Prostate gland (tissue), 2 donors: Measurements from ENCODE around the gene TOP2B.

Experiments
- POLR2A ChIP-seq: fragments of 450-650 bp; IDR thresholded peaks from one replicate; pipeline ENCODE4 v1.6.1; 2016; ENCODE audit warnings: antibody characterized with exemption, mild to moderate bottlenecking
- POLR2AphosphoS5 ChIP-seq: sonication (generic); formaldehyde crosslinking; IDR thresholded peaks from one replicate; pipeline ENCODE4 v1.6.1; 2017; ENCODE audit warnings: antibody characterized with exemption
- TF ChIP-seq, protein P1 (sequence below), 4 experiments: fragments of 200-600 bp in 2 of 4; fragments of 450-650 bp in 2 of 4; sonication (generic) in 2 of 4; IDR thresholded peaks; 1 replicate in 3 of 4; 2 replicates in 1 of 4; pipeline ENCODE4 v1.5.1; 2016 to 2019; ENCODE audit warnings: antibody characterized with exemption in 4 of 4, mild to moderate bottlenecking in 2 of 4, moderate library complexity in 2 of 4

- TF ChIP-seq POLR2A: no peak
- TF ChIP-seq, protein P1, sequence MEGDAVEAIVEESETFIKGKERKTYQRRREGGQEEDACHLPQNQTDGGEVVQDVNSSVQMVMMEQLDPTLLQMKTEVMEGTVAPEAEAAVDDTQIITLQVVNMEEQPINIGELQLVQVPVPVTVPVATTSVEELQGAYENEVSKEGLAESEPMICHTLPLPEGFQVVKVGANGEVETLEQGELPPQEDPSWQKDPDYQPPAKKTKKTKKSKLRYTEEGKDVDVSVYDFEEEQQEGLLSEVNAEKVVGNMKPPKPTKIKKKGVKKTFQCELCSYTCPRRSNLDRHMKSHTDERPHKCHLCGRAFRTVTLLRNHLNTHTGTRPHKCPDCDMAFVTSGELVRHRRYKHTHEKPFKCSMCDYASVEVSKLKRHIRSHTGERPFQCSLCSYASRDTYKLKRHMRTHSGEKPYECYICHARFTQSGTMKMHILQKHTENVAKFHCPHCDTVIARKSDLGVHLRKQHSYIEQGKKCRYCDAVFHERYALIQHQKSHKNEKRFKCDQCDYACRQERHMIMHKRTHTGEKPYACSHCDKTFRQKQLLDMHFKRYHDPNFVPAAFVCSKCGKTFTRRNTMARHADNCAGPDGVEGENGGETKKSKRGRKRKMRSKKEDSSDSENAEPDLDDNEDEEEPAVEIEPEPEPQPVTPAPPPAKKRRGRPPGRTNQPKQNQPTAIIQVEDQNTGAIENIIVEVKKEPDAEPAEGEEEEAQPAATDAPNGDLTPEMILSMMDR (IDR thresholded peaks at IDR 0.05): no peak
- TF ChIP-seq POLR2AphosphoS5: no peak
Measured at GRCh38 chr3:25689226-25689625, 24.5 kb upstream of the TOP2B start.
